Kidney (tissue), 14 donors: ENCODE data around the gene APOBEC3A. TPM values are rescaled to one million over a fixed set of nuclear protein-coding genes. Genes with fewer than 3 reads are reported as not detected.
"Not testable (repeated sequence)": the region's sequence is repeated elsewhere in the genome, so short reads cannot be mapped to it uniquely, and the experiment has no call there.

Experiments used
- DNase-seq, 5 donors: peaks; one replicate each; pipeline ENCODE4 v3.0.0-alpha.2; 2013 to 2020
- FAIRE-seq: peaks from 2 replicates; lab custom pipeline; 2012; peaks lifted over from hg19 to GRCh38; lab: Jason Lieb, UNC
- H3K27ac ChIP-seq, 2 donors: one replicate each; pipeline ENCODE4 v1.7.0; 2013; ENCODE audit warnings: low read depth in 2 of 2, low read length in 2 of 2, inconsistent platforms in 1 of 2
- H3K27me3 ChIP-seq: one replicate; pipeline ENCODE4 v1.7.1; 2013; ENCODE audit warnings: low read length, inconsistent platforms; ENCODE audit not compliant: control insufficient read depth, insufficient read depth
- H3K36me3 ChIP-seq, 3 donors: one replicate each; pipeline versions ENCODE4 v1.7.0 to v1.7.1; 2013; ENCODE audit warnings: low read length in 3 of 3, control low read depth in 1 of 3, inconsistent platforms in 1 of 3; ENCODE audit not compliant: insufficient read depth in 3 of 3, control insufficient read depth in 2 of 3
- H3K4me1 ChIP-seq, 3 donors: one replicate each; pipeline versions ENCODE4 v1.7.0 to v1.7.1; 2013; ENCODE audit warnings: low read length in 3 of 3, inconsistent platforms in 1 of 3, low read depth in 1 of 3; ENCODE audit not compliant: control insufficient read depth in 2 of 3, insufficient read depth in 2 of 3
- H3K4me3 ChIP-seq, 3 donors: one replicate each; pipeline versions ENCODE4 v1.7.0 to v1.8.1; 2013; ENCODE audit warnings: low read length in 3 of 3, control low read depth in 1 of 3, inconsistent platforms in 1 of 3
- H3K9ac ChIP-seq, 3 donors: one replicate each; pipeline versions ENCODE4 v1.7.0 to v1.7.1; 2013; ENCODE audit warnings: low read length in 3 of 3, control low read depth in 1 of 3, inconsistent platforms in 1 of 3
- H3K9me3 ChIP-seq, 3 donors: one replicate each; pipeline versions ENCODE4 v1.7.0 to v1.7.1; 2013; ENCODE audit warnings: low read length in 3 of 3, control low read depth in 1 of 3, inconsistent platforms in 1 of 3; ENCODE audit not compliant: control insufficient read depth in 2 of 3, insufficient read depth in 1 of 3
- intact Hi-C: fragments of 100-400 bp; cut with DNase I; formaldehyde crosslinking; loops from one replicate; pipeline ENCODE4 v1.11.1; 2022
- polyA plus RNA-seq: library from polyadenylated mRNA; stranded (reverse); fragments of 350-450 nt; fragmentation: Illumina TruSeq; extraction: RNeasy Lipid Tissue Mini Kit (QIAGEN cat#74804); gene quantifications from one replicate; pipeline ENCODE4 v1.2.3, GENCODE V29; 2014; ENCODE audit warnings: low read depth, low replicate concordance; ENCODE audit not compliant: insufficient read depth
- total RNA-seq: library from RNA; stranded (reverse); fragmentation: NEBNext Ultra II Directional; extraction: Animal tissue kit (Norgen Biotek cat#: 25700); gene quantifications from one replicate; pipeline ENCODE4 v1.2.1, GENCODE V29; 2021
- TF ChIP-seq, protein P1 (sequence below): IDR thresholded peaks from 3 replicates; pipeline ENCODE4 v1.5.1; 2012; ENCODE audit warnings: mild to moderate bottlenecking, moderate library complexity, borderline replicate concordance; ENCODE audit not compliant: insufficient read depth; ENCODE audit errors: extremely low read depth
- donor health status: control.
- donor health status: control.
- donor health status: control.
- donor health status: control.
- donor health status: control.
- donor health status: DM: yes; HTN: yes; CAD: no.
- donor health status: Normal renal cell carcinoma (clear cell type).

APOBEC3A gene
- total and polyA plus RNA-seq, 2 donors from 2014 or later, result 1.2 TPM; not detected in 1

DNA sequence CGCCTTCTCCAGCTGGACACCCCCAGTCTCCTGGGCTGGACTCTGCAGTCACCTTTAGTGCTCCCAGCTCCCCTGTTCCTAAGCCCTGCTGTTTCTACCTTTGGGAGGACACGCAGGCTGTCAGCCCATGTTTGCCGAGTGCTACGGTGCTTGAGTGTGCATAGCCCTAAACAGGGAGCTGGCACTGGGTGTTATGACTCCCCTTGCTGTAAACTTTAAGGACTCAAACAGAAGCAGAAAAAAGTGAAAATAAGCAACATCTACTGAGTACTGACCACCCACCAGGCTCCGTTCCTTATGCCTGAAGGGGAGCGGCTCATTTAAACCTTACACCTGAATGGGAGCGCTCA, 17.4 kb downstream of the APOBEC3A start:
- no peaks in the 10 kb centered on the region for H3K36me3 ChIP-seq
- no peak for DNase-seq
- H3K4me3 ChIP-seq, result no peak overlapping the region
- no peak for FAIRE-seq
- TF ChIP-seq, protein P1, sequence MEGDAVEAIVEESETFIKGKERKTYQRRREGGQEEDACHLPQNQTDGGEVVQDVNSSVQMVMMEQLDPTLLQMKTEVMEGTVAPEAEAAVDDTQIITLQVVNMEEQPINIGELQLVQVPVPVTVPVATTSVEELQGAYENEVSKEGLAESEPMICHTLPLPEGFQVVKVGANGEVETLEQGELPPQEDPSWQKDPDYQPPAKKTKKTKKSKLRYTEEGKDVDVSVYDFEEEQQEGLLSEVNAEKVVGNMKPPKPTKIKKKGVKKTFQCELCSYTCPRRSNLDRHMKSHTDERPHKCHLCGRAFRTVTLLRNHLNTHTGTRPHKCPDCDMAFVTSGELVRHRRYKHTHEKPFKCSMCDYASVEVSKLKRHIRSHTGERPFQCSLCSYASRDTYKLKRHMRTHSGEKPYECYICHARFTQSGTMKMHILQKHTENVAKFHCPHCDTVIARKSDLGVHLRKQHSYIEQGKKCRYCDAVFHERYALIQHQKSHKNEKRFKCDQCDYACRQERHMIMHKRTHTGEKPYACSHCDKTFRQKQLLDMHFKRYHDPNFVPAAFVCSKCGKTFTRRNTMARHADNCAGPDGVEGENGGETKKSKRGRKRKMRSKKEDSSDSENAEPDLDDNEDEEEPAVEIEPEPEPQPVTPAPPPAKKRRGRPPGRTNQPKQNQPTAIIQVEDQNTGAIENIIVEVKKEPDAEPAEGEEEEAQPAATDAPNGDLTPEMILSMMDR, result no peak
- intact Hi-C loops, result no loop called here
- H3K27ac ChIP-seq, result no peak overlapping the region
- H3K27me3 ChIP-seq, result no peaks in the 10 kb centered on the region
- no peaks in the 10 kb centered on the region for H3K9me3 ChIP-seq
- no peaks in the 10 kb centered on the region for H3K4me1 ChIP-seq
- no peak overlapping the region for H3K9ac ChIP-seq

- FAIRE-seq, result not testable (repeated sequence)
Observed at GRCh38 chr22:38977289-38977688, 19.9 kb downstream of the APOBEC3A start.

GRCh38 chr22:38980587-38980986, 23.2 kb downstream of the APOBEC3A start:
- H3K4me3 ChIP-seq, H3K9me3 ChIP-seq, intact Hi-C loops, H3K4me1 ChIP-seq, H3K27ac ChIP-seq, H3K27me3 ChIP-seq, H3K9ac ChIP-seq, FAIRE-seq, H3K36me3 ChIP-seq: not testable (repeated sequence)
- DNase-seq, result peak in 1 of 5 donors; percentile 22

More at GRCh38 chr22:38977289-38977688, 19.9 kb downstream of the APOBEC3A start:
- H3K4me3 ChIP-seq, DNase-seq, H3K27ac ChIP-seq, H3K9me3 ChIP-seq, H3K4me1 ChIP-seq, H3K9ac ChIP-seq, H3K27me3 ChIP-seq, intact Hi-C loops, H3K36me3 ChIP-seq: not testable (repeated sequence)

DNA sequence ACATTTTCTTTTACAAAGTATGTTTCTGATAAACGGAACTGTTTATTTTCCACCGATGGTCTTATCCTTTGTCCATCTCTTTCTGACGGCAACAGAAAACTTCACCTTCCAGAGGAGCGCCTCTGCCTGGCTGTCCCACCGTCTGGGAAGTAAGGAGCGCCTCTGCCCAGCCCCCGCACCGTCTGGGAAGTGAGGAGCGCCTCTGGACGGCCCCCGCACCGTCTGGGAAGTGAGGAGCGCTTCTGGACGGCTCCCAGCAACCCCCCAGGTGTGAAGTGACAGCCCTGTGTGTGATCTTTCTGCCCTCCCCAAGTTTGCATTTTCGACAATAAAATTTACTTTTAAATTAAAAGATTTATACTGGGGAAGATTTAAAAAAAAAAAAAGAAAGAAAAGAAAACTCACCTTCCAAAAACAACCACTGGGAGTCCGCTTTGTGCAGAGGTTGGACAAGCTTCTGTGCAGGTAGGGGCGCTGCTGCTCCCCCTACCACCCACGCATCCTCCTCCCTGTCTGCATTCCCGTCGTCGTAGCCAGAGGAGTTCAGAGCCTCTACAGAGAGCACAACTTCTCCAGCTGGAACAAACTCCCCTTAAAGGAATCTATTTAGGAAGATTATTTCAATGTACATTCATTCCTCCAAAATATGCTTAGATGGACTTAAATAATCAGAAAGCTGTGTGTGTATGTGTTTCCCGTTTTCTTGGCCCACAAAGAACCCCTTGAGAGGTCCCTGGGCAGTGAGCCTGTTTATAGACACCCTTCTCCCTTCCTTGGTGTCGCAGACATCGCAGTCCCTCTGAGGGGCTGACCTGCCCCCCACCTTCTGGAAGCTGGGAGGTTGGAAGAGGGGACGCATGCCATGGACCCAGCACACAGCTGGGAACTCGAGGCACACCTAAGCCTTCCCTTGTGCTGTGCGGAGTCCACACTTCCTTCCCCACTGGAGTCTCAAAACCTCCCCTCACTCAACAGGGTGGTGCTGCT, 23.9 kb downstream of the APOBEC3A start:
- no peaks in the 10 kb centered on the region for H3K27me3 ChIP-seq
- TF ChIP-seq, protein P1, result no peak
- no peak for FAIRE-seq
- peak overlapping the region in 1 of 3 donors; percentile 58 for H3K9ac ChIP-seq
- DNase-seq, result peak; percentile 72 to 91 (median 79)
- H3K4me3 ChIP-seq, result peak overlapping the region in 2 of 3 donors; percentile 50 to 67
- no peaks in the 10 kb centered on the region for H3K36me3 ChIP-seq
- peak overlapping the region; percentile 37 to 57 for H3K27ac ChIP-seq
- intact Hi-C loops, result no loop called here
- no peaks in the 10 kb centered on the region for H3K9me3 ChIP-seq
- H3K4me1 ChIP-seq, result peaks cover 0 to 5% (median 0%) of the 10 kb centered on the region in 3 donors
